Measurements from ENCODE around the gene RFC4.
"Not testable (repeated sequence)": the region's sequence is repeated elsewhere in the genome, so short reads cannot be mapped to it uniquely, and the experiment has no call there.

The RFC4 gene

DNA sequence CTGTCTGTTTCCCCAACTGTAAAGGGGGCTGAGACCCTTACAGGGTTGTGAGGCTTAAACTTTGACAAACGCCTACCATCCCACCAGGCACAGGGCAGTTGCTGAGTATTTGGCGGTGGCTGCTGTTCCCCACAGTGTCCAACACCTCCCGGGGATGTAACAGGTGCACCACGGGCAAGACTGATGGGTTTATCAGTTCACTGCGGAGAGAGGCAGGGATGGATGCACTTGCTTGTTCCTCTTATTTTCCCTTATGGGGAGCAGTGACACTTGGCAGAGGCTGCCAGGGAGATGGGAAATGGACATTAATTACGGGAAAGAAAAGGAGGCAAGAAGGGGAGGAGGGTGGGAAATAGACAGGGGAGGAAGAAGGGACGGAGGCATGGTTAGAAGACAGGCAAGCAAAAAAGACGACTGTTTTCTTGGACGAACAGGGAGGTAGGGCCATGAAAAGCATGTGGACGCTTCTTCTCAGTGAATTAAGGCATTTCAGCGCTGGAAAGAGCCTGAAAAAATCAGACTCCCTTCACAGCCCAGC is 19.7 kb upstream of the RFC4 start:
- no peak for DNase-seq (ENCODE audit: low read depth)
- H3K4me3 ChIP-seq (ENCODE audit: low read depth, low read length), result peak overlapping the region; percentile 70

- peak overlapping the region; percentile 70 for H3K4me3 ChIP-seq (ENCODE audit: low read depth, low read length)
- peak; percentile 47 for DNase-seq (ENCODE audit: low read depth)
Observed at GRCh38 chr3:186825294-186825821, 19.1 kb upstream of the RFC4 start.

- no peak for DNase-seq (ENCODE audit: low read depth)
- no peak overlapping the region for H3K4me3 ChIP-seq (ENCODE audit: low read depth, low read length)
Observed at GRCh38 chr3:186824430-186825139, 18.3 kb upstream of the RFC4 start.

- H3K4me3 ChIP-seq (ENCODE audit: low read depth, low read length), result no peak overlapping the region
- no peak for DNase-seq (ENCODE audit: low read depth)
Observed at GRCh38 chr3:186823386-186823785, 17.1 kb upstream of the RFC4 start.

- DNase-seq (ENCODE audit: low read depth); H3K4me3 ChIP-seq (ENCODE audit: low read depth, low read length): not testable (repeated sequence)
Observed at GRCh38 chr3:186822388-186822759, 16.1 kb upstream of the RFC4 start.

- DNase-seq (ENCODE audit: low read depth), result peak; percentile 34
Observed at GRCh38 chr3:186821429-186822387, 15.4 kb upstream of the RFC4 start.

GRCh38 chr3:186818956-186819355 is 12.7 kb upstream of the RFC4 start:
- no peak for DNase-seq (ENCODE audit: low read depth)
- H3K4me3 ChIP-seq (ENCODE audit: low read depth, low read length), result no peak overlapping the region

More at GRCh38 chr3:186821429-186822387, 15.4 kb upstream of the RFC4 start:
- H3K4me3 ChIP-seq (ENCODE audit: low read depth, low read length), result peak overlapping the region; percentile 22

DNA sequence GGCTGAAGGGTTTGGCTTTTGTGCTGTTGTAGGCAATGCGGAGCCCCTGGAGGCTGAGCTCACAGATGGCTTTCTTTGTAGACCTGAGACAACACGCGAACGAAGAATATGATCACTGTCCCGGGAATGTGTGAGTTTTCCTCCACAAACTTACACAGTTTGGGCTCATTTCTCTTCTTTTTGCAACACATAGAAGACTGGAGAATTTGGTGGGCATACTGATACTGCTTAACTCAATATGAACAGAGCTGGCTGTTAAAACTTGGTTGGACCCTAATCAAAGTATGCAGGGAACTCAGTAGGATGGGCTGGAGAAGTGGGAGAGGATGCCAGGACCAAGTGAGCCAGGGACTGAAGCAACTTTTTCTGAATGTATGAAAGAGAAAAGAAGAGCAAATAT is 12.2 kb upstream of the RFC4 start:
- H3K4me3 ChIP-seq (ENCODE audit: low read depth, low read length), result no peak overlapping the region
- DNase-seq (ENCODE audit: low read depth), result no peak

DNA sequence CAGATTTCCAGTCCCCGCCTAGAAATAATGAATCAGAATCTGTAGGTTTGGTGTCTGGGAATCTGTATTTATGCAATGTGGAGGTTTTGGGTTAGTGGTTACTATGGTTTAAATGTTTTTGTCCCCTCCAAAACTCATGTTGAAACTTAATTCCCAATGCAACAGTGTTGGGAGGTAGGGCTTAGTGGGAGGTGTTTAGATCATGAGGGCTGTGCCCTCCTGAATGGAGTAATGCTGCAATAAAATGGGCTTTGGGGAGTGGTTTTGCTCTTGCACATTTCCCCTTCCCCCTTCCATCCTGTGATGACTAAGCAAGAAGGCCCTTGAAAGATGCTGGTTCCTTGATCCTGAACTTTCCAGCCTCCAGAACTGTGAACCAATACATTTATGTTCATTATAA is 9.2 kb upstream of the RFC4 start:
- peak; percentile 60 for DNase-seq (ENCODE audit: low read depth)

DNA sequence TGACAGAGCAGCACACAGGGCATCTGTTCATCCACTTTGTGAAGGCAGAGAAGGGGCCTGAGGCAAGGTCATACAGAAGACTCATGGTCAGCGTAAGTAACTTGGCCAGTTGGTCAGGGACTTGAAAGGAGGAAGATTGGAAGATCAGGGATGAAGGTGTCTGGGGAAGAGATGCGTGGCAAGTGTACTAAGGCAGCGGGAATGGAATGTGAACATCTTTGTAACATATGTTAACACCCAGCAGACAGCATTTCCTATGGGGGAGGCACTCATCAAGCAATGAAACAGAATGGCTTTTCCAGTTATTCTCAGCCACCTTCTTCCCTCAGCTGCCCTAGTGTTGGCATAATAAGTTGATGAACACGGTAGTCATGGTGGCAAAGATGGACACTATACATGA is 7.8 kb upstream of the RFC4 start:
- H3K4me3 ChIP-seq (ENCODE audit: low read depth, low read length), result no peak overlapping the region
- DNase-seq (ENCODE audit: low read depth), result no peak

More for the DNA sequence above, 9.2 kb upstream of the RFC4 start:
- no peak overlapping the region for H3K4me3 ChIP-seq (ENCODE audit: low read depth, low read length)

GRCh38 chr3:186811313-186811712 is 5.0 kb upstream of the RFC4 start:
- not testable (repeated sequence) for DNase-seq (ENCODE audit: low read depth); H3K4me3 ChIP-seq (ENCODE audit: low read depth, low read length)

- H3K4me3 ChIP-seq (ENCODE audit: low read depth, low read length), result no peak overlapping the region
- no peak for DNase-seq (ENCODE audit: low read depth)
Observed at GRCh38 chr3:186810336-186810996, 4.2 kb upstream of the RFC4 start.

DNA sequence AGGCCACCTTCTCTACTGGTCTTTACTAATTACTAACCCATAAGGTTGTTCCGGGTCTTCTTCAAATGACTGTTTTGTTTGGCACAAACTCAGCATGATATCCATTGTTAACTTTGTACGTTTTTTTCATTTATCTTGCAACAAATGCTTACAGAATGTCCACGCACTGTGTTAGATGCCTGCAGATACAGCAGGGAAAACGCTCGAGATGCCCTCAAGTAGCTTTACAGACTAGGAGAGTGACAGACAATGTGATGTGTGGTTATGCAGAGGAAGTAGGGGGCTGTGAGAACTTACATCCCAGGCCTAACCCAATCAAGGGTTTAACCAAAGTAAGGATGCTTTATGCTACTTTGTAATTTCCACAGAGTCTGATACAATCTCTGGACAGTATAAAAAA is 949 bp upstream of the RFC4 start:
- peak overlapping the region; percentile 75 for H3K4me3 ChIP-seq (ENCODE audit: low read depth, low read length)
- DNase-seq (ENCODE audit: low read depth), result no peak

GRCh38 chr3:186803447-186803846 is 2.8 kb downstream of the RFC4 start:
- not testable (repeated sequence) for H3K4me3 ChIP-seq (ENCODE audit: low read depth, low read length); DNase-seq (ENCODE audit: low read depth)

DNA sequence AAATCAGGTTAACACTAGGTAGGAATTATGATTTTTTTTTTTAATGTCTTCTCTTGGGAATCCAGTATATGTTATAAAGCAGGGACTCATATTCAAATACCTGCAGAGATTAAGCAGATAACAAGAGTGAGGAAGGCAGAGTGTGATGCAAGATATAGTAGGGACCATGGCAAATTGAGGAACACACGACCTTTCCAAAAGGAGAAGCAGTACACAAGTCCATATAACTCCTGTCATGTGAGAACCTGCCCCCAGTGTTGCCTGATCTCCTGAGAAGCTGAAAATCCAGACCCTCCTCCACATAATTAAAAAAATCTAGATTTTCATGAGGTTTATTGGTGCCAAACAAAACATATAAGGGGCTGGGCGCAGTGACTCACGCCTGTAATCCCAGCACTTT is 3.6 kb downstream of the RFC4 start:
- H3K4me3 ChIP-seq (ENCODE audit: low read depth, low read length), result no peak overlapping the region
- DNase-seq (ENCODE audit: low read depth), result no peak

- DNase-seq (ENCODE audit: low read depth), result no peak
Observed at GRCh38 chr3:186800285-186800684, 6.0 kb downstream of the RFC4 start.

DNA sequence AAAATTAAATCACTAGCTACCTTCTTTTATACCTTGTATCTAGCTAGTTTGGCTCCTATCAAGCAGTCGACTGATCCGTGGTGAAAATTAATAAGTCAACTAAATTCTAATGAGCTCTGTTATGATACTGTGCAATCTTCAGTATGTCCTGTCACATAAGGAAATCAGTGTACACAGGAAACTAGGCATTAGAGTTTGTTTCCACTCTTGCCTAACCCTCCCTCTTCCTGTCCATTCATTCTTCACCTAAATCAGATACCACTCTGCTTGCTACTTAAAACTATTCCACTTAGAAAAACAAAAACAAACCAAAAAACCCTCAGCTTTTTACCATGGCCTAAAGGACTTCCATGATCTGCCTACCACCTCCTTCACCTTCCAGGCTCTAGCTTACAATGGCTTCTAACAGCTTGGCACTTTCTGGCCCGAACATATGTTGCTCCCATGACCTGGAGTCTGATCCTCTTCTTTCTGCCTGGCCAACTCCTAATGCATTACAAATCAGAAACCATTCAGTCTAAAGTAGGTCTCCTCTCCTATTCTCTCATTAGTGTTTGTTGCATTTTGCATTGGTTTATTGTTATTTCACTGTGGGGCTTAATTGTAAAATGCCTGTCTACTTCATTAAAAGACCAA is 7.9 kb downstream of the RFC4 start:
- no peak for DNase-seq (ENCODE audit: low read depth)
- no peak overlapping the region for H3K4me3 ChIP-seq (ENCODE audit: low read depth, low read length)

More at GRCh38 chr3:186800285-186800684, 6.0 kb downstream of the RFC4 start:
- no peak overlapping the region for H3K4me3 ChIP-seq (ENCODE audit: low read depth, low read length)

- no peak overlapping the region for H3K4me3 ChIP-seq (ENCODE audit: low read depth, low read length)
- no peak for DNase-seq (ENCODE audit: low read depth)
Observed at GRCh38 chr3:186790261-186790981, 15.9 kb downstream of the RFC4 start.

Measured in skeletal muscle cell (primary cell).